Adrenal gland (tissue), 12 donors: ENCODE data around the gene GLCCI1. TPM values are rescaled to one million over a fixed set of nuclear protein-coding genes. Genes with fewer than 3 reads are reported as not detected.

Experiments
- DNase-seq, 7 donors: peaks; one replicate each; pipeline ENCODE4 v3.0.0-alpha.2; 2019 to 2020
- H3K27ac ChIP-seq, 5 donors: fragments of 200-600 bp; sonication (generic) in 4 of 5; 1 replicate in 3 of 5; 2 replicates in 2 of 5; pipeline versions ENCODE4 v1.5.1 to v1.8.0; 2016 to 2020; ENCODE audit warnings: mild to moderate bottlenecking in 1 of 5
- H3K27me3 ChIP-seq: fragments of 200-600 bp; 2 replicates; pipeline ENCODE4 v1.8.0; 2021
- H3K36me3 ChIP-seq, 2 donors: fragments of 200-600 bp; replicated peaks in 1 of 2; 1 replicate in 1 of 2; 2 replicates in 1 of 2; pipeline versions ENCODE4 v1.5.1 to v1.8.0; 2018 to 2022
- H3K4me1 ChIP-seq, 2 donors: fragments of 200-600 bp; replicated peaks in 1 of 2; 1 replicate in 1 of 2; 2 replicates in 1 of 2; pipeline versions ENCODE4 v1.5.1 to v1.8.0; 2018 to 2021
- H3K4me3 ChIP-seq, 4 donors: fragments of 200-600 bp; sonication (generic) in 3 of 4; one replicate each; pipeline ENCODE4 v1.5.1; 2016 to 2018
- H3K9me3 ChIP-seq, 3 donors: fragments of 200-600 bp; sonication (generic) in 1 of 3; replicated peaks in 1 of 3; 1 replicate in 2 of 3; 2 replicates in 1 of 3; pipeline versions ENCODE4 v1.5.1 to v1.8.0; 2016 to 2021
- POLR2A ChIP-seq, 2 donors: fragments of 450-650 bp; IDR thresholded peaks; one replicate each; pipeline ENCODE4 v1.6.1; 2017; ENCODE audit warnings: antibody characterized with exemption in 2 of 2, mild to moderate bottlenecking in 2 of 2, moderate library complexity in 1 of 2
- WGBS, 4 donors: extraction: QIAGEN DNeasy Blood & Tissue Kit in 2 of 4; methylation state at CpG; one replicate each; pipeline versions ENCODE4 v1.1.5 to v1.1.7; 2013 to 2017; 5-methylcytosine and 5-hydroxymethylcytosine counted together
- intact Hi-C, 2 donors: fragments of 100-400 bp; cut with DNase I; formaldehyde crosslinking; loops; one replicate each; pipeline versions ENCODE4 v1.14.1 to v1.15.0; 2022 to 2023
- polyA plus RNA-seq, 3 donors: library from polyadenylated mRNA; stranded (reverse); fragments of 200-250 nt in 2 of 3; fragments of 350-450 nt in 1 of 3; fragmentation: Illumina TruSeq in 1 of 3; extraction: RNeasy Lipid Tissue Mini Kit (QIAGEN cat#74804) in 1 of 3; gene quantifications; one replicate each; pipeline ENCODE4 v1.2.3, GENCODE V29; 2013 to 2014
- total RNA-seq, 9 donors: library from RNA; depleted of rRNA in 4 of 9; stranded (reverse); fragments of >200 nt in 4 of 9; fragments of 120-200 nt in 1 of 9; fragmentation: NEBNext Ultra II Directional in 1 of 9; extraction: Animal tissue kit (Norgen Biotek cat#: 25700) in 1 of 9; gene quantifications; one replicate each; pipeline versions ENCODE4 v1.1.0 to v1.2.4, GENCODE V29; 2013 to 2023
- TF ChIP-seq, protein P1 (sequence below), 6 experiments: fragments of 450-650 bp in 4 of 6; fragments of 200-600 bp in 2 of 6; sonication (generic) in 1 of 6; IDR thresholded peaks; 1 replicate in 5 of 6; 2 replicates in 1 of 6; pipeline versions ENCODE4 v1.5.1 to v1.8.0; 2016 to 2021; ENCODE audit warnings: antibody characterized with exemption in 6 of 6, mild to moderate bottlenecking in 2 of 6, moderate library complexity in 1 of 6
- donor health status: healthy with polysubstance abuse.
- donor health status: Bipolar disorder and iron deficiency.
- donor health status: DM: yes; HTN: yes; CAD: no.
- donor health status: DM: no; HTN: no; CAD: no.
- donor health status: DM: no; HTN: no; CAD: no.
- donor health status: DM: yes; HTN: yes; CAD: no.

The GLCCI1 gene
- total and polyA plus RNA-seq, 12 donors: 2.4 to 23.6 (median 8.2) TPM

DNA sequence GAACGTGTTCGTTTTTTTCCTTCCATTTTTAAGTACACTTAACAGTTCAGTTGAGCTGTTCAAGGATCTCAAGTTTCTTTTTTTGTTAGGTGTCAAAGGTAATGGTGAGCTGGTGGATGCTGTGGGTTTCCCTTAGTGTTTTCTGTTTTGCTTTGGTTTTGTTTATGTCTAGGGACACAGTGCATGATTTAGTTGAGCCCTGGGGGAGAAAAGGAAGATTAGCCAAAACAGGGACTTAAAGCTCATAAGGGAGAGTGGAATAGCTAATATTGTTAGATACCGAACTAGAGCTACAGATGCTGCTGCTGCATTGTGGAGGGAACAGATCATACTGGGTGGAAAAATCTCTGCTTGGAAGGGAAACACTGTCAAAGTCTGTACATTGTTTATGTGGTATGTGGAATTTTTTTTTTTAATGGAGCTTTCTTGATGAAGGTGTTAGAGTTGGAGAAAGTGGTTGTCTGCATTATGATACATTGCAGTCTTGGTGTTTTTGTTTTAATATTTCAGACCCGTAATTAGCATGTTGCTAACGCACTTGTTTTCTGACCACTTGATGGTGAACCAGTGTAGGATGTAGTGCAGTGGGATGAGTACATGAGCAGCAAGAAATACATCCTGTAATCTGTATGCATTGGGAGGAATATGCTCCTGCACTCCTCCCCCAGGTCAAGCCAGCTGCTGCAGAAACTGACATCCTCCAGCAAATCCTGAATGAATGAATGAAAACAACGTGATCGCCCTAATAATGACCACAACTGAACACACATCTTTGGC, 2.1 kb downstream of the GLCCI1 start:
- Histone ChIP-seq H3K27me3 (no peaks in the 10 kb centered on the region), H3K4me3 (peak overlapping the region in 2 of 4 donors; percentile 32 to 91), H3K9me3 (no peaks in the 10 kb centered on the region), H3K4me1 (peaks cover 3 to 30% of the 10 kb centered on the region in 2 donors), H3K27ac (peak overlapping the region in 1 of 5 donors; percentile 67), H3K36me3 (no peaks in the 10 kb centered on the region)
- DNase-seq: no peak
- intact Hi-C loops: no loop called here
- WGBS, 4 donors: 36 to 40% (median 40%) methylated on average over 7 of the region's 7 CpGs
- no peak for TF ChIP-seq POLR2A (IDR thresholded peaks at IDR 0.05)
- TF ChIP-seq, protein P1, sequence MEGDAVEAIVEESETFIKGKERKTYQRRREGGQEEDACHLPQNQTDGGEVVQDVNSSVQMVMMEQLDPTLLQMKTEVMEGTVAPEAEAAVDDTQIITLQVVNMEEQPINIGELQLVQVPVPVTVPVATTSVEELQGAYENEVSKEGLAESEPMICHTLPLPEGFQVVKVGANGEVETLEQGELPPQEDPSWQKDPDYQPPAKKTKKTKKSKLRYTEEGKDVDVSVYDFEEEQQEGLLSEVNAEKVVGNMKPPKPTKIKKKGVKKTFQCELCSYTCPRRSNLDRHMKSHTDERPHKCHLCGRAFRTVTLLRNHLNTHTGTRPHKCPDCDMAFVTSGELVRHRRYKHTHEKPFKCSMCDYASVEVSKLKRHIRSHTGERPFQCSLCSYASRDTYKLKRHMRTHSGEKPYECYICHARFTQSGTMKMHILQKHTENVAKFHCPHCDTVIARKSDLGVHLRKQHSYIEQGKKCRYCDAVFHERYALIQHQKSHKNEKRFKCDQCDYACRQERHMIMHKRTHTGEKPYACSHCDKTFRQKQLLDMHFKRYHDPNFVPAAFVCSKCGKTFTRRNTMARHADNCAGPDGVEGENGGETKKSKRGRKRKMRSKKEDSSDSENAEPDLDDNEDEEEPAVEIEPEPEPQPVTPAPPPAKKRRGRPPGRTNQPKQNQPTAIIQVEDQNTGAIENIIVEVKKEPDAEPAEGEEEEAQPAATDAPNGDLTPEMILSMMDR (IDR thresholded peaks at IDR 0.05): no peak

DNA sequence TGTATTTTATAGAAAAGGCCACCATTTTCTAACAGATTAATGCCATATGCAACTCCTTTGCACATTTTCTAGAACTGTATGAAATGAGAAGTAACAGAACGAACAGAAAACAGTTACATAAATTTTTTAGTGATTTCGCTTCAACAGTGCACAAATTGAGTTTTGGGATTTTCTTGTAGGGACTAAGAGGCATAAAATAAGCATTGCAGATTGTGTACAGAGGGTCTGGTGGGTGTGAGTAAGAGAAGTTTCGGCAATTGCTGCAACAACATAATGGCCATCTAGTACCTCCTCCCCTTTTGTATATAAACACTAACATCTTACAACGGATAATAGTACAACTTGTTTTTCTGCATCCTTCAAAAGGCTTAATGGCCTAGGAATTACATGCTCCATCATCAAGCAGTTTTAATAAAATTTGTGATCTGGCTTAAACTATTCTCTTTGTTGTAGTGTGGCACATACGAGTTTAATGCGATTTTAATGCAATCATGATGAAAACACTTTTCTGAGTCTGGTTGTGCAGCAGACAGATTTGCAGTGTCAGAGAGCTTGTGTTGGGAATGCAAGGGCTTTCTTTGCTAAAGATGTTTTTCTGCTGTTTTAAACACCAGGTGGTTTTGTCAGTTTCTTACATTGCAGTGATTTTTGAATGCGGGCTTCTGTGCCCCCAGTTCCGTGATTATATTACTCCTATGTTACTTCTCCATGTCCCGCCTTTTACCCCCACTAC, 2.9 kb downstream of the GLCCI1 start:
- peak overlapping the region in 1 of 5 donors; percentile 67 for H3K27ac ChIP-seq
- no peaks in the 10 kb centered on the region for H3K27me3 ChIP-seq
- WGBS, 4 donors: 85 to 92% (median 90%) methylated on average over 9 of the region's 9 CpGs
- H3K9me3 ChIP-seq: no peaks in the 10 kb centered on the region
- DNase-seq: no peak
- TF ChIP-seq, protein P1 (IDR thresholded peaks at IDR 0.05): no peak
- TF ChIP-seq POLR2A (IDR thresholded peaks at IDR 0.05): no peak
- H3K4me3 ChIP-seq: peak overlapping the region in 1 of 4 donors; percentile 91
- intact Hi-C loops: no loop called here
- H3K36me3 ChIP-seq: no peaks in the 10 kb centered on the region
- peaks cover 3 to 30% of the 10 kb centered on the region in 2 donors for H3K4me1 ChIP-seq

DNA sequence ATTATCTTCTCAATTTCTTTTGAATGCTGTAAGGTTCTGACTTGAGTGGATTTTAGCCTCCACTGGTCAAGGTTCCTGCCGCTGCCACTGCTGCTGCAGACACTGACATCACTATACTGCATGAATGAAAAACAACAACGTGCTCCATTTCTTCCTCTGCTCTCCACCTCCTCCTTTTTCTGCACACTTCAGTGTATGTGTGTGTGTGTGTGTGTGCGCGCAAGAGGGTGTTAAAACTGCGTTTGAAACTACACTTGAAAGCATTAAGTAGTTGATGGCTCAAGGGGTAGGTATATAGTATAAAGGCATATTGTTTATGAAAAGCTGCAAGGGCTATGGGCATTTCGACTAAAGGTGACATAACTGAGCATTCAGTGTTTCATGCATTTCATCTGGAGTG, 3.5 kb downstream of the GLCCI1 start:
- Histone ChIP-seq H3K4me3 (no peak overlapping the region), H3K9me3 (no peaks in the 10 kb centered on the region), H3K4me1 (peaks cover 3 to 32% of the 10 kb centered on the region in 2 donors), H3K27ac (no peak overlapping the region), H3K36me3 (no peaks in the 10 kb centered on the region), H3K27me3 (no peaks in the 10 kb centered on the region)
- WGBS, 4 donors: 68 to 83% (median 76%) methylated on average over 6 of the region's 6 CpGs
- intact Hi-C loops: no loop called here
- no peak for DNase-seq
- TF ChIP-seq POLR2A (IDR thresholded peaks at IDR 0.05): no peak
- TF ChIP-seq, protein P1 (IDR thresholded peaks at IDR 0.05): no peak

DNA sequence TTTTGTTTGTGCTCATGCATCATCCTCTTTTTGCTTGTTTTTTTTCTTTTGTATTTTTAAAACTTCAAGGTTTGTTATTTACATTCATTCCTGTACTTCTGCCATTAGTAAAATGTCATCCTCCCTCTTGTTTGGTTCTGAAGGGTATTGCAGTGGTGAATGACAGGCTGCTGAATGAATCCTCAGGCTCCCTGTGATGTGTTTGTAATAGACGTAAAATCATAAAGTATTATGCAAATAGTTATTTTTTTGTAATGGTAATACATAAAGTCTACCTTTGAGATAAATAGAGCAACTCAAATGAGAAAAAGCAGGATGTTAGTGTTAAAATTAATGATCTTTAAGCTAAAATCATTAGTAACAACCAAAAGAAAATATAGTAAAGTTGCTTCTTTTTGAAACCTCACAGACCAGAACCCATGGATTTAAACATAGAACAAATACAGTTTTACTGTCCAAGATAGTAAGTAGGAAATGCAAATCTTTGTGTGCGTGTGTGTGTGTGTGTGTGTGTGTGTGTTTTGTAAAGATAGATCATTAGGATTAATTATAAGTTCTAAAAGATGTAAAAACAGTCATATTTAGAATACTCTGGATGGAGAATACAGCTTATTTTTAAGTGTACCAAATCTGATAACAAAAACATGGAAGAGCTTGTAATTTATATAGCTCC, 4.5 kb downstream of the GLCCI1 start:
- Histone ChIP-seq H3K36me3 (no peaks in the 10 kb centered on the region), H3K9me3 (no peaks in the 10 kb centered on the region), H3K27ac (no peak overlapping the region), H3K4me1 (peaks cover 3 to 30% of the 10 kb centered on the region in 2 donors), H3K27me3 (no peaks in the 10 kb centered on the region), H3K4me3 (no peak overlapping the region)
- DNase-seq: no peak
- no peak for TF ChIP-seq POLR2A (IDR thresholded peaks at IDR 0.05)
- TF ChIP-seq, protein P1 (IDR thresholded peaks at IDR 0.05): no peak
- intact Hi-C loops: no loop called here
- 52 to 82% (median 70%) methylated on average over 2 of the region's 2 CpGs for WGBS, 4 donors
